Stimulated activated naive CD8-positive, alpha-beta T cell treated with anti-CD3 and anti-CD28 coated beads, Interleukin-15, amount 100 ng/mL, for 72 hours (primary cell): Measurements from ENCODE around the gene RPS5.
"Not testable (repeated sequence)": the region's sequence is repeated elsewhere in the genome, so short reads cannot be mapped to it uniquely, and the experiment has no call there.

Experiments
- ATAC-seq: fragments of 150-1000 bp; cut with Tn5 transposase; 2 replicates; pipeline ENCODE4 v1.10.0; 2021; ENCODE audit warnings: mild to moderate bottlenecking, moderate library complexity
- DNase-seq, 2 donors: peaks; one replicate each; pipeline ENCODE4 v3.0.0; 2021 to 2022
- H3K27ac Mint-ChIP-seq, 2 donors: one replicate each; pipeline ENCODE4 v1.8.0; 2022; ENCODE audit warnings: mild to moderate bottlenecking in 2 of 2, mixed read lengths in 2 of 2, moderate library complexity in 2 of 2
- H3K27me3 Mint-ChIP-seq: one replicate; pipeline ENCODE4 v1.8.0; 2022; ENCODE audit warnings: mixed read lengths
- H3K4me1 Mint-ChIP-seq: one replicate; pipeline ENCODE4 v1.8.0; 2022; ENCODE audit warnings: mild to moderate bottlenecking, mixed read lengths
- H3K4me3 Mint-ChIP-seq, 2 donors: one replicate each; pipeline ENCODE4 v1.8.0; 2022; ENCODE audit warnings: mild to moderate bottlenecking in 2 of 2, mixed read lengths in 2 of 2, moderate library complexity in 1 of 2
- H3K9me3 Mint-ChIP-seq, 2 donors: one replicate each; pipeline ENCODE4 v1.8.0; 2022; ENCODE audit warnings: mixed read lengths in 2 of 2

RPS5 gene

GRCh38 chr19:58386576-58387337, at the start of gene RPS5:
Gene RPS5, plus strand, starts transcription at chr19:58387269. Its CDS starts 869 bp downstream, at chr19:58388138.
- Mint-ChIP-seq H3K9me3 (no peaks in the 10 kb centered on the region), H3K4me1 (peaks cover 50% of the 10 kb centered on the region), H3K27me3 (no peaks in the 10 kb centered on the region), H3K27ac (peak within 1 kb of the TSS; percentile 96 to 99), H3K4me3 (peak within 1 kb of the TSS; percentile 95 to 97)
- ATAC-seq, result peak; percentile 95
- peak; percentile 93 to 97 for DNase-seq

- peaks cover 13% of the 10 kb centered on the region for H3K4me1 Mint-ChIP-seq
- no peak for DNase-seq
- no peak overlapping the region for H3K27ac Mint-ChIP-seq
- no peaks in the 10 kb centered on the region for H3K27me3 Mint-ChIP-seq
- no peak for ATAC-seq
- no peak overlapping the region for H3K4me3 Mint-ChIP-seq
- H3K9me3 Mint-ChIP-seq, result no peaks in the 10 kb centered on the region
Observed at GRCh38 chr19:58338336-58338735, 48.7 kb upstream of the RPS5 start.

- Mint-ChIP-seq H3K27ac (no peak overlapping the region), H3K27me3 (no peaks in the 10 kb centered on the region), H3K4me3 (no peak overlapping the region), H3K9me3 (no peaks in the 10 kb centered on the region), H3K4me1 (peaks cover 13% of the 10 kb centered on the region)
- ATAC-seq (no peak), DNase-seq (no peak)
Observed at GRCh38 chr19:58338825-58339558, 48.1 kb upstream of the RPS5 start.

DNA sequence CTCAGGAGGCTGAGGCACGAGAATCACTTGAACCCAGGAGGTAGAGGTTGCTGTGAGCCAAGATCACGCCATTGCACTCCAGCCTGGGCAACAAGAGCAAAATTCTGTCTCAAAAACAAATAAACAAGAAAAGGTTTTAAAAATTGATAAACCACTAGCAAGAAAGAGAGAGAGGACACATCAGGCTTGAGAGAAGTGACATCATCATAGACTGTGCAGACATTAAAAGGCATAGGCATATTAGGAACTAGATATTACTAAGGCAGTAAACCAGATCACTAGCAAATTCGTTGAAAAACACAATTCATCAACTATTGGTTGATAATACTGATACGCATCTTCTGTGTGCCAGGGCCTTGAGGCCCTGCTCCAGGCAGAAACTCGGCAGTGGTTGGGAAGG, 41.5 kb upstream of the RPS5 start:
- Mint-ChIP-seq H3K9me3 (peaks cover 0 to 8% of the 10 kb centered on the region in 2 donors), H3K27ac (peak overlapping the region in 1 of 2 donors; percentile 87), H3K4me3 (peak overlapping the region; percentile 93 to 94), H3K27me3 (no peaks in the 10 kb centered on the region), H3K4me1 (peaks cover 35% of the 10 kb centered on the region)
- ATAC-seq (no peak), DNase-seq (no peak)

- H3K4me3 Mint-ChIP-seq, result peak overlapping the region; percentile 93 to 94
- peaks cover 0 to 8% of the 10 kb centered on the region in 2 donors for H3K9me3 Mint-ChIP-seq
- peak; percentile 78 to 79 for DNase-seq
- H3K27ac Mint-ChIP-seq, result peak overlapping the region; percentile 89 to 94
- peak; percentile 94 for ATAC-seq
- no peaks in the 10 kb centered on the region for H3K27me3 Mint-ChIP-seq
- peaks cover 41% of the 10 kb centered on the region for H3K4me1 Mint-ChIP-seq
Observed at GRCh38 chr19:58346961-58347929, 39.8 kb upstream of the RPS5 start.

DNA sequence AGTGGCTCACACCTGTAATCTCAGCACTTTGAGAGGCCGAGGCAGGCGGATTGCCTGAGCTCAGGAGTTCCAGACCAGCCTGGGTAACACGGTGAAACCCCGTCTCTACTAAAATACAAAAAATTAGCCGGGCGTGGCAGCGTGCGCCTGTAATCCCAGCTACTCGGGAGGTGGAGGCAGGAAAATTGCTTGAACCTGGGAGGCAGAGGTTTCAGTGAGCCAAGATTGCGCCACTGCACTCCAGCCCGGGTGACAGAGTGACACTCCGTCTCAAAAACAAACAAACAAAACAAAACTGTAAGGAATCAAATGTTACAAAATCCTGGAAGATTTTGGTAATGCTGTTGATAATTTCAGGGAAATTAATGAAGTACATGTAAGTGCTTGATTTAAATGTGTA, 39.0 kb upstream of the RPS5 start:
- H3K4me1 Mint-ChIP-seq, result peaks cover 44% of the 10 kb centered on the region
- DNase-seq, H3K9me3 Mint-ChIP-seq, H3K27me3 Mint-ChIP-seq: not testable (repeated sequence)
- H3K27ac Mint-ChIP-seq, result peak overlapping the region in 1 of 2 donors; percentile 89
- peak; percentile 6 for ATAC-seq
- peak overlapping the region; percentile 93 to 94 for H3K4me3 Mint-ChIP-seq

- ATAC-seq (no peak), DNase-seq (no peak)
- peak overlapping the region; percentile 66 to 75 for H3K4me3 Mint-ChIP-seq
- no peaks in the 10 kb centered on the region for H3K27me3 Mint-ChIP-seq
- peaks cover 0 to 8% of the 10 kb centered on the region in 2 donors for H3K9me3 Mint-ChIP-seq
- H3K27ac Mint-ChIP-seq, result peak overlapping the region in 1 of 2 donors; percentile 96
- peaks cover 44% of the 10 kb centered on the region for H3K4me1 Mint-ChIP-seq
Observed at GRCh38 chr19:58349590-58349989, 37.5 kb upstream of the RPS5 start.

GRCh38 chr19:58350001-58350861, 36.8 kb upstream of the RPS5 start:
- Mint-ChIP-seq H3K27me3 (no peaks in the 10 kb centered on the region), H3K4me1 (peaks cover 48% of the 10 kb centered on the region), H3K4me3 (peak overlapping the region in 1 of 2 donors; percentile 66), H3K9me3 (peaks cover 0 to 8% of the 10 kb centered on the region in 2 donors), H3K27ac (peak overlapping the region in 1 of 2 donors; percentile 96)
- ATAC-seq, result no peak
- DNase-seq, result peak in 1 of 2 donors; percentile 7

GRCh38 chr19:58350871-58351557, 36.1 kb upstream of the RPS5 start:
- H3K27ac Mint-ChIP-seq, result no peak overlapping the region

DNA sequence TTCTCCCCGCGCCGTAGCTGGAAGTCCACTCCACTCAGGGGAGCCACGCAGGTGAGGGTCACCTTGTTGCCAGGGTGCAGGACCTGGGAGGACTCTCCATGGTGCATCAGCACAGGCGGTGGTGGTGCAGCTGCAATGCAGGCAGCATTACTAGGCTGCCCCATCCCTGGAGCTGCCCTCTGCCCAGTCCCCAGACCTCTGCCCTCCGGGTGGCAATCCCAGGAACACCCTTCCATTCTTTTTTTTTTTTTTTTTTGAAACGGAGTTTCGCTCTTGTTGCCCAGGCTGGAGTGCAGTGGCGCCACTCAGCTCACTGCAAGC, 35.6 kb upstream of the RPS5 start:
- no peaks in the 10 kb centered on the region for H3K27me3 Mint-ChIP-seq
- H3K4me1 Mint-ChIP-seq, result peaks cover 49% of the 10 kb centered on the region
- H3K9me3 Mint-ChIP-seq, result peaks cover 0 to 8% of the 10 kb centered on the region in 2 donors
- H3K27ac Mint-ChIP-seq, result no peak overlapping the region
- ATAC-seq, result no peak
- no peak for DNase-seq
- H3K4me3 Mint-ChIP-seq, result no peak overlapping the region

More at GRCh38 chr19:58350871-58351557, 36.1 kb upstream of the RPS5 start:
- H3K27me3 Mint-ChIP-seq, result no peaks in the 10 kb centered on the region
- no peak for ATAC-seq
- DNase-seq, result no peak
- H3K9me3 Mint-ChIP-seq, result peaks cover 0 to 8% of the 10 kb centered on the region in 2 donors
- H3K4me3 Mint-ChIP-seq, result peak overlapping the region in 1 of 2 donors; percentile 37
- H3K4me1 Mint-ChIP-seq, result peaks cover 49% of the 10 kb centered on the region

DNA sequence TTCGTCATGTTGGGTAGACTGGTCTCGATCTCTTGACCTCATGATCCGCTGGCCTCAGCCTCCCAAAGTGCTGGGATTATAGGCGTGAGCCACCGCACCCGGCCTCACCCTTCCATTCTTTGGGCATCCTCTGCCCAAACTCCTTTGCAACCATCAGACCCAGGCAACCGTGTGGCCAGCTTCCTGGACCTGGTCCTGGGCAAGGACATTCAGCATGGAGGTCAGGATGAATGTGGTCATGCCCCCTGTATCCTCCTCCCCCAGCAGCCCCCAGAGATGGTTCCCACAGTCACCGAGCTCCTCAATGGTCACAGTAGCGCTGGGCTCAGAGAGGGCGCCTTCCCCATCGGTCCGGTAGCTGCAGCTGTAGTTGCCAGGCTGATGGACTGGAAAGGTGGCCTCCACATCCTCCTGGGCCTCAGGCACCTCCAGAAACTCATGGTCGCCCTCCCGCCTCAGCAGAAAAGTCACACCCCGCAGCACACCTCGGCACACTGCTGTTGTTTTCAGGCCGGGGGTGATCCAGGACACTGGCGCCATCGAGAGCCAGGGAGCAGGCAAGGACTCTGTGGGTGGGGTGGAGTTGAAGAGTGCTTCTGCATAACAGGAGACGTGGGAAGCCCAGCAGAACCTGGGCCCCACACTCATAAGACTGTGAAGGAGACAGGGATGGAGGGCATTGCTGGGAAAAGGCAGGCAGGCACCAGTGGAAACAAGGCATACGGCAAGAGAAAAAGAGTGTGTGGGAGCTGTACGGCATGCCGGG, 34.9 kb upstream of the RPS5 start:
- H3K4me3 Mint-ChIP-seq, result no peak overlapping the region

DNA sequence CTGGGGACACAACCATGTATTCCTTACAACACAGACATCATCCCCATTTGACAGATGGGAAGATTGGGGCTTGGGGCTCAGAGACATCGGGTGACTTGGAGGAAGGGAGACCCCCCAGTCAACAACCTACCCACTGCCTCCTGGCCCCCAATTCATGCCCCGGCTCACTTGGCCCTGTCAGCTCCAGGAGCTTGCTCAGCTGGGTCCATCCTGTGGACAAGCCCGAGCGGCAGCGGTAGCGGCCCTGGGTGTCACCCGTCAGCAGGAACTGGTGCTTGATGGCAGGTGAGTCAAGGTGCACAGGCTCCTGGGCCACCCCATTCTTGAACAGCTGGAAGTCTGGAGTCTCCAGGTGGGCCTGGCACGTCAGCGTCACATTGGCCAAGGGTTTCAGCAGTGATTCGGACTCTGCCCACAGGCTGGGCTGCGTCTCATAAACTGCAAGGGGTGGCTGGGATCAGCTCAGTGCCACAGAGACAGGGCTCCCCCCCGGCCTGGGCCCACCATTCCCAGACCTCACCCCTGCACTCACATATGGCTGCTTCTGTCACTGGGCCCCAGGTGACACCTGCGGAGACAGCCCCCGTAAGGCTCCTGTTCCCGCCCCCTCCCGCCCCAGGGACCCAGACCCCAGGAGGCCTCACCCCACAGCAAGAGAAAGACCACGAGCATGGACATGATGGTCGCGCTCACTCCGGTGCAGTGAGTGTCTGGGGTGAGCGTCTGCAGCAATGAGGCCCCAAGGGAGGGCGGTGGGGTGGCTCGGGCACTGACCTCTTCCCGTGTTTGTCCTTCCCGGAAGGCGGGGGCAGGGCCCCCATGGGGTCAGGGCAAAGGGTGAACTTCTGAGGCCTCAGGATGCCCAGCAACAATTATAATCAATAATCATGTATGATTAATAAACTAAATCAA, 34.1 kb upstream of the RPS5 start, which contains the start of gene A1BG:
TSS of gene A1BG (minus strand) at position 733 of the 912 bp plus-strand sequence. CDS start at position 678, 55 bp downstream.
- no peak within 1 kb of the TSS for H3K27ac Mint-ChIP-seq
- no peak within 1 kb of the TSS for H3K4me3 Mint-ChIP-seq
- H3K9me3 Mint-ChIP-seq, result peaks cover 0 to 8% of the 10 kb centered on the region in 2 donors
- ATAC-seq, result no peak
- H3K27me3 Mint-ChIP-seq, result no peaks in the 10 kb centered on the region
- peaks cover 59% of the 10 kb centered on the region for H3K4me1 Mint-ChIP-seq
- DNase-seq, result no peak

More for the DNA sequence above, 34.9 kb upstream of the RPS5 start:
- H3K4me1 Mint-ChIP-seq, result peaks cover 50% of the 10 kb centered on the region
- H3K27ac Mint-ChIP-seq, result no peak overlapping the region
- ATAC-seq (no peak), DNase-seq (no peak)
- H3K9me3 Mint-ChIP-seq, result peaks cover 0 to 8% of the 10 kb centered on the region in 2 donors
- no peaks in the 10 kb centered on the region for H3K27me3 Mint-ChIP-seq
